Pons (tissue), 1 donor: Measurements from ENCODE around the gene ATP5ME.
A peak's percentile ranks its signal among the peaks of the same experiment; 100 is the strongest.

Experiments
- DNase-seq: peaks from one replicate; pipeline ENCODE4 v3.0.0-alpha.2; 2016; ENCODE audit warnings: low spot score

Gene ATP5ME

DNA sequence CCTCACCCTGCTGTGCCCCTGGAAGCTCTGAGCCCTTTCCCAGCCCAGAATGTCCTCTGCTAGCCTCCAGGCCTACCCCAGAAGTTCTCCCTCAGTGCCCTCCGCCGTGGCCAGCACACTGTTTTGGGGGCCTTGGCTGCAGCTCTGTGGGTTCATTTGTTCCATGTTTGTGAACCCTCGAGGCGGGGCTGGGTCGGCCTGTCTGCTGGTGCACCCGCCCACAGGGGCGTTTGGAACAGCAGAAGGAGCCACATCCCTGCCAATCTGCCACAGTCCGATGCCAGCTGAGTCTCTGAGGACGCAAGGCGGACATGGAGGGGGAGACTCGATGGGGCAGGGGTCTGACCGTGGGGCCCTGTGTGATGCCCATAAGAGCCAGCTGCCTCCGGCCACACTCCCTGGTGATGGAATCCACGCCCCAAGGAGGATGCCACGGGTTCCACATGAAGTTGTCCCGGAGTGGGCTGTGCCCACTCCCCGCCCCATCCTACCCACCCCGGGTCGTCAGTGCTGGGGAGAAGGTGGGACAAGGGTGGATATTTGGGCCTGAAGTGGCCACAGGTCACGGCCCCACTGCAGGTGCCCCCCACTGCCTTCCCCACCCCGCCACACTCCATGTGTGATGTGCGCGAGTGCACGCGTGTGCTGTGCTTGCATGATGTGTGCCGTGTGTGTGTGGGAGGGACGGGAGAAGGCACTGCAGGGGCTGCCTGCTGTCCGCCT is 7.1 kb downstream of the ATP5ME start:
- no peak for DNase-seq

GRCh38 chr4:666436-666810 is 7.7 kb downstream of the ATP5ME start:
- DNase-seq, result no peak

DNA sequence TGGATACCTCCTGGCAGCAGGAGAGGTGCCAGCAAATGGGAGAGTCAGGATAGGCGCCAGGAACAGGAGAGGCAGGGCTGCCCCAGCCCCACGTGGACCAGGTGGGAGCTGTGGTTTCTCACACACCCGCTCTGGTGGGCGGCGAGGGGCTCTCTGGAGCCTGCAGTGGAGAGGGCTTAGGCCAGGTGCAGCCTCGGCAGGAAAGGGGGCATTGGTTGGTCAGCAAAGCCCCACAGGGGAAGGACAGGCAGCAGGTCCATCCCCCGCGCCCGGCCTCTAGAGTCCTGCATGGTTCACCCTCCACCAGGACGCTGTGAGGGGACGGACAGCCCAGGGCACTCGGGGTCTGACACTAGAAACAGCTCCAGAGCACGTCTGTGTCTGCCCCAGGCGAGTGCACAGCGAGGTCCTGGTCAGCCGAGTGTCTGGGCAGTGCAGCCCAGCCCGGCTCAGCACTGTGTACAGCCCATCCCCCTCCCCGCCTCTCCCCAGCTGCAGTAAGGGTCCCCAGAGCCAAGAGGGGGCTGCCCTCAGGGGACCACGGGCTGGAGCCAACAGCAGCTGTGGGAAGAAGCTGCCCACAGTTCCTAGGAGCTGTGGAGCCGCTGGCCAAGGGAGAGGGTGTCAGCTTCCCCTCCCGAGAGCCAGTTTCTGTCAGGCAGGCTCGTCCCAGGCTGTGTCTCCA is 8.2 kb downstream of the ATP5ME start:
- DNase-seq, result no peak

DNA sequence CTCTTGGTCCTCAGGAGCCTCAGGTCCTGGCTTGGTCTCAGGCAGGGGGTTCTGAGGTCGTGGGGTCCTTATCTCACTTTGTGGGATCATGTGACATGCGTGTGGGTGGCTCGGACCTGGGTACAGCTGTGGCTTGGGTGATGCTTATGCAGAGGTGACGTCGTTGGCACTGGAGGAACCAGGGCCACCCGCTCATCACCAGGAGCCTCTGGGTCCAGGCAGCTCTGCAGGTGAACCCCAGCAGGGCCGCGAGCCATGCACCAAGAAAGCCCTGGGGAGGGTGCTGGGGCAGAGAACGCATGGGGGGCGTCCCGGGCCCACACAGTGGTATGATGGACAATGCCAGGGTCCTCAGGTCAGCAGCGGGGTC is 8.7 kb downstream of the ATP5ME start:
- DNase-seq, result no peak

GRCh38 chr4:664713-665231 is 9.3 kb downstream of the ATP5ME start:
- DNase-seq, result no peak

DNA sequence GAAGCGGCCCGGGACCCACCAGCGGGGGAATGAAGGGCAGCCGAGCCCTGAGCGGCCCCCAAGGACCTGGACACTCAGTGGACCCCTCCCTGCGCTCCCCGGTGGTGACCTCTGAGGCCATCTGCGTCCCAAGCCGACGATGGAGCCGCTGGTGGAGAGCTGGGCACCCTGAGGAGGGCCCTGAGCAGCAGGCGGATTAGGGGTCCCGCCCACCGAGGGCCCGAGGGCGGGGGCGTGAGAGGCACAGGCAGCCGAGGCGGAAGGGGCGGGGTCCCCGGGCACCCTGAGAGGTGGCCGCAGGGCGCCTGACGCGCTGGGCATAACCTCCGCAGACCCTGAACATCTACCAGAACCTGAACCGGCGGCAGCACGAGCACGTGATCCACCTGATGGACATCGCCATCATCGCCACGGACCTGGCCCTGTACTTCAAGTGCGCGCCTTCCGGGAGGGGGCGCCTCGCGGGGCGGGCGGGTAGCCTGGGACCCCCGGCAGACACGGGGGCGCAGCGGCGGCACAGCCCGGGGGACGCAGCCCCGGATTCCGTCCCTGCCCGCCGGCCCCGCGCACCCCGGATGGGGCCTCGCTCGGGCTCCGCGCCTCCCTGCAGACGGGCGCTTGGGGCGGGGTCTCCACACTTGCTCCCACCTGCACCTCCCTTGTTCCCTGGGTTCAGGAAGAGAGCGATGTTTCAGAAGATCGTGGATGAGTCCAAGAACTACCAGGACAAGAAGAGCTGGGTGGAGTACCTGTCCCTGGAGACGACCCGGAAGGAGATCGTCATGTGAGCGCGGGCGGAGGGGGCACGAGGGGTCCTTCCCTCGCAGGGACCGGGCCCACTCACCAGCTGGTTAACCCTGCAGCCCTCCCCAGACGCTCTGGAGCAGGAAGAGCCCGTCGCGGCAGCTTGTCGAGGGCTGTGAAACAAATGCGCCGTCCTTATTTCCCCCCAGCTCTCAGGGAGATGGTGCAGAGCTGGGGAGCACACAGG is 10.3 kb downstream of the ATP5ME start:
- DNase-seq, result no peak

GRCh38 chr4:663046-663437 is 11.0 kb downstream of the ATP5ME start:
- DNase-seq, result no peak

DNA sequence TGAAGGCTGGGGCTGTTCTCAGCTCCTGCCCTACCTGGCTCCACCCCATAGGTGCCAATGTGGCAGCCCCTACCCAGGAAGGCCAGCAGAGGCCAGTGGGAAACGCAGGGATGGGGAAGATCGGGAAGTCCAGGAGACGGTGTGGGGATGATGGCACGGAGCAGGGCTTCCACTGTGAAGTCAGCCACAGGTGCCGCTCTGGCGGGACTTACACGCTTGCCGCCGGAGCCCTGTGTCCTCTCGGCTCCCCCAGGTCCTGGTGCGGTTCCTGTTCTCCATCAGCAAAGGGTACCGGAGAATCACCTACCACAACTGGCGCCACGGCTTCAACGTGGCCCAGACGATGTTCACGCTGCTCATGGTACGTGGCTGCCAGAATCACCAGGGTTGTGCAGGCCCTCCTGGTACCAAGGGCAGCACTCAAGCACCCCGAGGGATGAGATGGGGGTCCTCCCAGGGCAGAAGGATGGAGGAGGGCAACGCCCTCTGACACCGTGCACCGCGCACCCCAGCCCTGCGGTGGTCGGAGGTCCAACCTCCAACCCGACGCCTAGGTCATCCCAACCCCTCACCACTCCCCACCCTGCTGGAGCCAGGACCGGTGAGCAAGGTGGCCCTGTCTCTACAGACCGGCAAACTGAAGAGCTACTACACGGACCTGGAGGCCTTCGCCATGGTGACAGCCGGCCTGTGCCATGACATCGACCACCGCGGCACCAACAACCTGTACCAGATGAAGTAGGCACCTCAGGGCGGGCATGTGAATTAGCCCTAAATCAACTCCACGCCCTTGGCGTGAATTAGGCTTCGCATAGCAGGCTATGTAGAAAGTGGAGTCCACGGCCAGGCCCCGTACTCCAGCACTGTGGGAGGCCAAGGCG is 12.0 kb downstream of the ATP5ME start:
- DNase-seq, result no peak

DNA sequence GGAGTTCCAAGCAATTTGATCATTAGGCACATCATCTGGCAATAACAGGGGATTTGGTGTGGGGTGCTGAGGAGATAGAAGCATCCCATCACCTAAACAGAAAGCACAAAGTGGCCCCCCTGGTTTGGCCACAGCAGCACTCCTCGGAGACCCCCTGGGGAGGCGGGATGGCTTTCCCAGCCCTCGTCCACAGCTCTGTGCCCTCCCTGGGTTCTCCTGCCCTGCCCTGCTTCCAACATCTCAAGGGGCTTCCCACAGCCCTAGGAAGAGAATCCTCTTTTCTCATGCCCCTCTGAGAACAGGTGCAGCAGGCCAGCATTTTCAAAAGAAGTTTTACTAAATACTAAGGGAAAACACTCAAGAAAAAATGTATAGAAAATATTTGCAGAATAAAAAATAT is 12.8 kb downstream of the ATP5ME start:
- DNase-seq, result no peak

DNA sequence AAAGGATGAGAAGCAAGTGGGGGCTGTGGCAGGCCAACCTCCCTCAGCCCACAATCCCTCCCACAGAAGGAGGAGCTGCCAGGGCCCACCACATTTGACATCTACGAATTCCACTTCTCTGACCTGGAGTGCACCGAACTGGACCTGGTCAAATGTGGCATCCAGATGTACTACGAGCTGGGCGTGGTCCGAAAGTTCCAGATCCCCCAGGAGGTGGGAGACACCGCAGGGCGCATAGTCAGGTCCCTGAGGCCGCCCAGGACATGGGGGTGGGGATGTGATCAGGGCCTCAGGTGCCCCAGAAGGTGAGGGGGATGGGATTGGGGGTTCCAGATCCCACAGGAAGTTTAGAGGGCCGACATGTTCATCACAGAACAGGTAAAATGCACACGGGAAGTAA is 13.7 kb downstream of the ATP5ME start:
- no peak for DNase-seq

DNA sequence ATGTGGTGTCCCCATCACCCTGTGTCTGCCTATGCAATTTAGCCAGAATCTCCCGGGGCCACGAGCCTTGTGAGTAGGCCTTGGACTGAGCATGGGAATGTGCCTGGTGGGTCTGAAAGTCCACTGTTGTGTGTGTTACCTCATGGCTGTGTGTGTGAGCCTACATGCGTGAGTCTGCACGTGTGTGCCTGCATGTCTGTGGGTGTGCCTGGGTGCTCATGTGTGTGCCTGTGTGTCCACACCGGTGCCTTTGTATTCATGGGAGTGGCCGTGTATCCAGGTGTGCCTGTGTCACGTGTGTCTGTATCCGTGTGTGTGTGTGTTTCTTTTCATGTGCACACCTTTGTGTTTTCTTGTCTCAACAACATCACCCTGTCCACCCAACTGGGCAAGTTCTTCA is 14.2 kb downstream of the ATP5ME start:
- DNase-seq, result no peak

- no peak for DNase-seq
These were observed 15.1 kb downstream of the ATP5ME start for GRCh38 chr4:658681-659667.

GRCh38 chr4:657834-658667 is 16.0 kb downstream of the ATP5ME start:
- no peak for DNase-seq

DNA sequence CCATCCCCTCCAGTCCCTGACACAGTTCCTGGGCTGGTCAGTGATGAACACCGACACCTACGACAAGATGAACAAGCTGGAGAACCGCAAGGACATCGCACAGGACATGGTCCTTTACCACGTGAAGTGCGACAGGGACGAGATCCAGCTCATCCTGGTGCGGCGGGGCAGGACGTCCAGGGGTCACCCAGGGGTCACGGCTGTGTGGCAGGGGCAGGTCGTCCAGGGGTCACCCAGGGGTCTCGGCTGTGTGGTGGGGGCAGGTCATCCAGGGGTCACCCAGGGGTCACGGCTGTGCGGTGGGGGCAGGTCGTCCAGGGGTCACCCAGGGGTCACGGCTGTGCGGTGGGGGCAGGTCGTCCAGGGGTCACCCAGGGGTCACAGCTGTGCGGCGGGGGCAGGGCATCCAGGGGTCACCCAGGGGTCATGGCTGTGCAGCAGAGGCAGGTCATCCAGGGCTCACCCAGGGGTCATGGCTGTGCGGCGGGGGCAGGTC is 16.7 kb downstream of the ATP5ME start:
- no peak for DNase-seq

GRCh38 chr4:656436-657337 is 17.4 kb downstream of the ATP5ME start:
- no peak for DNase-seq

GRCh38 chr4:655464-656151 is 18.5 kb downstream of the ATP5ME start:
- no peak for DNase-seq

DNA sequence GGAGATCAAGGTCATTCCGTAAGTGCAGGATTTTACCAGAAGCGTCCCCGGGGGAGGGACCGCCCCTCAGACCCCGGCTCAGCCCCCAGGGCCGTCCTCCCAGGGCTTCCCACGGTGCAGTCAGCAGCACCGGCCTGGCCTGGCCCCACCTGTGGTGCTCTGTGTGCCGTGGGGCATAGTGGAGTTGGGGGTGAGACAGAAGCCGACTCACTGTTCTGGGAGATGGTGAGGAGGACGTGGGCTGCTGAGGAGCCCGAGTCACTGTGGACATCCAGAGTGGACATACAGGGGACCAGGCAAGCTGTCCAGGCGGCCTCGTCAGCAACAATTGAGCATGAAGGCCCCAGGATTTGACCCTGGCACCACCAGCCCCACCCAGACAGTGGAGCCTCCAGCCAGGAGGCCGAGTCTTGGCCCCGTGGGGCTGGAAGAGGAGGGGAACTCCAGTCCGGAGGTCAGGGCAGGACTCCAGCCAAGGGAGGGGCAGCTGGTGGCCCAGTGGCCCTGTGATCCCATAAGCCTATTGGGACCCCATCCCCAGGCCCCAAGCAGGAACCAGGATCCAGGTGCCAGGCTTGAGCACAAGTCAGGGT is 19.1 kb downstream of the ATP5ME start:
- DNase-seq, result peak; percentile 77
